Mesendoderm (in vitro differentiated cells): ENCODE measurements around the gene RFX3.
A peak's percentile ranks its signal among the peaks of the same experiment; 100 is the strongest.

ENCODE experiments used
- DNase-seq: peaks from one replicate; pipeline ENCODE4 v3.0.0; 2013
- H2AK5ac ChIP-seq: 2 replicates; pipeline ENCODE4 v1.6.1; 2013; ENCODE audit warnings: low read length, inconsistent platforms
- H2BK120ac ChIP-seq: 2 replicates; pipeline ENCODE4 v1.6.1; 2013; ENCODE audit warnings: low read depth, mild to moderate bottlenecking, low read length, moderate library complexity, mixed read lengths
- H2BK15ac ChIP-seq: replicated peaks from 2 replicates; pipeline ENCODE4 v1.6.1; 2013; ENCODE audit warnings: low read depth, mild to moderate bottlenecking, moderate library complexity
- H2BK5ac ChIP-seq: 2 replicates; pipeline ENCODE4 v1.6.1; 2013; ENCODE audit warnings: low read length, inconsistent platforms
- H3K18ac ChIP-seq: 2 replicates; pipeline ENCODE4 v1.6.1; 2013; ENCODE audit warnings: mild to moderate bottlenecking, low read length, mixed read lengths
- H3K23ac ChIP-seq: one replicate; pipeline ENCODE4 v1.6.1; 2013; ENCODE audit warnings: low read length
- H3K27ac ChIP-seq: 2 replicates; pipeline ENCODE4 v1.5.1; 2013; ENCODE audit warnings: low read depth, mild to moderate bottlenecking, inconsistent platforms, low read length, moderate library complexity
- H3K27me3 ChIP-seq: 2 replicates; pipeline ENCODE4 v1.6.1; 2013; ENCODE audit warnings: low read length, control low read depth, mild to moderate bottlenecking, inconsistent platforms; ENCODE audit not compliant: insufficient read depth, poor library complexity
- H3K36me3 ChIP-seq: 2 replicates; pipeline ENCODE4 v1.6.1; 2013; ENCODE audit warnings: low read length, inconsistent platforms; ENCODE audit not compliant: control insufficient read depth, insufficient read depth
- H3K4ac ChIP-seq: one replicate; pipeline ENCODE4 v1.6.1; 2013; ENCODE audit warnings: low read depth, mild to moderate bottlenecking, low read length, moderate library complexity
- H3K4me1 ChIP-seq: 2 replicates; pipeline ENCODE4 v1.6.1; 2013; ENCODE audit warnings: low read depth, low read length, inconsistent platforms; ENCODE audit not compliant: control insufficient read depth
- H3K4me2 ChIP-seq: 2 replicates; pipeline ENCODE4 v1.6.1; 2013; ENCODE audit warnings: low read length
- H3K4me3 ChIP-seq: 2 replicates; pipeline ENCODE4 v1.5.1; 2013; ENCODE audit warnings: mild to moderate bottlenecking, low read length
- H3K56ac ChIP-seq: one replicate; pipeline ENCODE4 v1.6.1; 2013; ENCODE audit warnings: low read length
- H3K79me1 ChIP-seq: 2 replicates; pipeline ENCODE4 v1.6.1; 2013; ENCODE audit warnings: low read length, inconsistent platforms
- H3K79me2 ChIP-seq: 2 replicates; pipeline ENCODE4 v1.6.1; 2013; ENCODE audit warnings: mild to moderate bottlenecking, low read length; ENCODE audit not compliant: control insufficient read depth, insufficient read depth
- H3K9ac ChIP-seq: 2 replicates; pipeline ENCODE4 v1.6.1; 2013; ENCODE audit warnings: low read length, inconsistent platforms
- H4K5ac ChIP-seq: one replicate; pipeline ENCODE4 v1.6.1; 2013; ENCODE audit warnings: low read length
- H4K8ac ChIP-seq: one replicate; pipeline ENCODE4 v1.6.1; 2013; ENCODE audit warnings: low read depth, mild to moderate bottlenecking, control low read depth, low read length, moderate library complexity
- WGBS: extraction: QIAGEN DNeasy Blood & Tissue Kit; methylation state at CpG from one replicate; pipeline ENCODE4 v1.1.7; 2013; ENCODE audit warnings: low lambda C conversion rate, missing lambda C conversion rate; ENCODE audit not compliant: insufficient coverage; ENCODE audit errors: extremely low coverage; 5-methylcytosine and 5-hydroxymethylcytosine counted together

Gene RFX3

GRCh38 chr9:3343671-3344070 is 182.1 kb downstream of the RFX3 start:
- Histone ChIP-seq H3K79me2 (no peaks in the 10 kb centered on the region), H2BK15ac (no peak overlapping the region), H4K8ac (no peak overlapping the region), H3K36me3 (no peaks in the 10 kb centered on the region), H3K79me1 (no peaks in the 10 kb centered on the region), H2BK120ac (no peak overlapping the region), H3K9ac (no peak overlapping the region), H3K4me2 (no peak overlapping the region), H3K4ac (no peak overlapping the region), H3K23ac (no peak overlapping the region), H2AK5ac (no peak overlapping the region), H3K4me1 (no peaks in the 10 kb centered on the region), H3K27me3 (no peaks in the 10 kb centered on the region), H3K18ac (no peak overlapping the region), H3K4me3 (no peak overlapping the region), H3K27ac (no peak overlapping the region), H4K5ac (no peak overlapping the region), H3K56ac (no peak overlapping the region), H2BK5ac (no peak overlapping the region)
- DNase-seq, result no peak

DNA sequence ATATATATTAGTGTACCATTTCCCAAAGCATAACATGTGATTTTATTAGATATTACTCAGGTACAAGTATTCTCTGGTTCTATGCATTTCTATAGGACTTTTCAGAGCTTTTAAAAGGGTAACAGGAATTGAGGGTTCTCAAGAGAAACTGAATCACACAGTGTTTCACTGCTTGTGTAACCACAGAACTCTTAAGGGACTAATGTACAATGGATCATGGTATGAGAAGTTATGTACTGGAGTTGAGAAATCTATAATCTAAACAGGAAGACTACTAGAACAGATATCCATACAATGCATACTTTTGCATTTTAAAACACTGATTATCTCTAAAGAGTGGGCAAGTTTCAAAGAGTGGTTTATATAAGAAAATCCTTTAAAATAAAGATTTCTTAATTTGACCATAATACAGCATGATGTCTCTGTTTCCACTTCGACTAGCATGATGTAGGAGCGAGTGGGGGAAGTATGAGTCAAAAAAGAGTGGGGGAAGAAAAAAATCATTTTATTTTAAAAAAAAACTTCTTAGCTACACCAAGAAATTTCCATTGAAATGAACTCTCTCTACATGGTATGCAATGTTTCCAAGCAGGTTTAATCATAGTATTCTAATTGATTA is 183.5 kb downstream of the RFX3 start:
- no peak overlapping the region for H2BK15ac ChIP-seq

GRCh38 chr9:3337515-3338225 is 188.1 kb downstream of the RFX3 start:
- no peak overlapping the region for H2BK120ac ChIP-seq
- H3K4ac ChIP-seq, result peak overlapping the region; percentile 9
- H3K18ac ChIP-seq, result no peak overlapping the region
- no peak overlapping the region for H2BK5ac ChIP-seq
- H3K4me1 ChIP-seq, result no peaks in the 10 kb centered on the region
- H3K4me2 ChIP-seq, result no peak overlapping the region
- no peak overlapping the region for H2AK5ac ChIP-seq
- H4K8ac ChIP-seq, result no peak overlapping the region
- H3K79me1 ChIP-seq, result no peaks in the 10 kb centered on the region
- H4K5ac ChIP-seq, result no peak overlapping the region
- no peaks in the 10 kb centered on the region for H3K27me3 ChIP-seq
- no peak overlapping the region for H3K27ac ChIP-seq
- no peak overlapping the region for H3K9ac ChIP-seq
- H3K56ac ChIP-seq, result no peak overlapping the region
- no peak overlapping the region for H3K4me3 ChIP-seq
- H2BK15ac ChIP-seq, result no peak overlapping the region
- no peak for DNase-seq
- no peaks in the 10 kb centered on the region for H3K36me3 ChIP-seq
- H3K79me2 ChIP-seq, result no peaks in the 10 kb centered on the region
- WGBS, result no CpG with 5 or more reads among the region's 3 CpGs
- no peak overlapping the region for H3K23ac ChIP-seq

More for the DNA sequence above, 183.5 kb downstream of the RFX3 start:
- no peak overlapping the region for H3K23ac ChIP-seq
- H3K36me3 ChIP-seq, result no peaks in the 10 kb centered on the region
- no peaks in the 10 kb centered on the region for H3K4me1 ChIP-seq
- H3K4me3 ChIP-seq, result no peak overlapping the region
- H3K27ac ChIP-seq, result no peak overlapping the region
- H3K79me2 ChIP-seq, result no peaks in the 10 kb centered on the region
- no peak overlapping the region for H4K8ac ChIP-seq
- no CpG with 5 or more reads among the region's 2 CpGs for WGBS
- no peak overlapping the region for H2BK120ac ChIP-seq
- no peak overlapping the region for H3K9ac ChIP-seq
- no peak overlapping the region for H2BK5ac ChIP-seq
- H3K27me3 ChIP-seq, result no peaks in the 10 kb centered on the region
- no peak overlapping the region for H2AK5ac ChIP-seq
- no peak overlapping the region for H3K4me2 ChIP-seq
- H4K5ac ChIP-seq, result no peak overlapping the region
- no peak overlapping the region for H3K18ac ChIP-seq
- H3K56ac ChIP-seq, result no peak overlapping the region
- no peak for DNase-seq
- no peaks in the 10 kb centered on the region for H3K79me1 ChIP-seq
- H3K4ac ChIP-seq, result no peak overlapping the region

DNA sequence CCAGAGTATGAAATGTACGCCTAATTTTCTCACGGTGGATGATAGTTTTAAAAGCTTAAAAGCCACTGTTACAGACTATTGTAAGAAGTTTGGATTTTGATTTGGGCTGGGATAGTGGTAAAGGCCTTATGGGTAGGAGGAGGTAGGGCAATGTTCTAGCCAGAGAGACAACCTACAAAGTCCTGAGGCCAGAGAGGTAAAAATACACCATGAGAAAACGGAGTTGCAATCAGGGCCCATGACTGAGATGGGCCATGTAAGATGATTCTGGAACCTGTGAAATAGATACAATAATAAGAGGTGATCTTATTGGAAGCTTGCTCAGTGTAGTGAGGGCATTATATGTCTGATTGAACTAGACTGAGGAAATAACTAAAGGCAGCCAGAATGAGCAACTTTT is 188.8 kb downstream of the RFX3 start:
- H2BK120ac ChIP-seq, result no peak overlapping the region
- no peaks in the 10 kb centered on the region for H3K79me2 ChIP-seq
- H3K18ac ChIP-seq, result no peak overlapping the region
- no peak overlapping the region for H4K5ac ChIP-seq
- no peak overlapping the region for H4K8ac ChIP-seq
- DNase-seq, result no peak
- no peak overlapping the region for H3K4ac ChIP-seq
- no peaks in the 10 kb centered on the region for H3K27me3 ChIP-seq
- no peak overlapping the region for H2AK5ac ChIP-seq
- H3K56ac ChIP-seq, result no peak overlapping the region
- WGBS, result no CpG with 5 or more reads among the region's 3 CpGs
- H3K4me2 ChIP-seq, result no peak overlapping the region
- no peak overlapping the region for H2BK15ac ChIP-seq
- H2BK5ac ChIP-seq, result no peak overlapping the region
- H3K4me1 ChIP-seq, result no peaks in the 10 kb centered on the region
- no peak overlapping the region for H3K27ac ChIP-seq
- H3K9ac ChIP-seq, result no peak overlapping the region
- no peaks in the 10 kb centered on the region for H3K36me3 ChIP-seq
- no peak overlapping the region for H3K4me3 ChIP-seq
- no peaks in the 10 kb centered on the region for H3K79me1 ChIP-seq
- no peak overlapping the region for H3K23ac ChIP-seq

DNA sequence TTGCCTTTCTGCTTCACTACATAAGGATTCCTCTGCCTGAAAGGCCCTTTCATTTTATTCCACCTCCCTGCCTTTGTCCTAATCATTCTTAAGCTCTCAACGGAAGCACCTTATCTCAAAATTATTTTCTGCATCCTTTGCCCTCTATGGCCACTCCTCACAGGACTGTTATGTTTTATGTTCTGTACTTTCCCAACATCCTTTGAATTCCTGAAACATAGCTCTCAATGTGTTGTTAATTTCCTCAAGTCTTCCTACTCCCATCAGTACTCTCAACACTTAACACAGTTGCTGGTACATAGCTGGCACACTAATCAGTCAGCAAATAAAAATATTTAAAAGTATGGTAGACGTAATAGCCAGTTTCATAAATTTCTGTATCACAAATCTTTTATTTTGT is 193.0 kb downstream of the RFX3 start:
- Histone ChIP-seq H2BK15ac (no peak overlapping the region), H4K5ac (no peak overlapping the region)

DNA sequence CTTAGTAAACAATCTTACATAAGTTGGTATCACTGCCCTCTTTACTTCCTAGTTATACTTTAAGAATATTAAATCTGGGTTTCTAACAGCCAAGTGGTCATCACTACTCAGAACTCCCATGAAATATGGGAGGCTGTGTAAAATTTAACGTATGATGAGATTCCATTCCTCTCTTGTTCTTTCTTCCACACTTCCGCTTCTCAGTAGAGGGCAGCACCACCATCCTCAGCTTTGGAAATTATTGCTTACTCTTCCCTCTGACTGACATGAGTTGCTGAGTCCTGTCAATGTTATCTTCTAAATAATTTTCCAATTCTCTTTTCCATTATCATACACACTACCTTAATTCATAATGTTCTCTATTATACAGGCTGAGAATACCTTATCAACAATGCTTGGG is 194.0 kb downstream of the RFX3 start:
- Histone ChIP-seq H2BK120ac (no peak overlapping the region), H4K5ac (no peak overlapping the region), H2BK15ac (no peak overlapping the region), H3K79me1 (no peaks in the 10 kb centered on the region), H4K8ac (no peak overlapping the region), H3K4me2 (no peak overlapping the region), H3K56ac (no peak overlapping the region), H3K18ac (no peak overlapping the region), H3K9ac (no peak overlapping the region), H3K4ac (no peak overlapping the region), H3K79me2 (no peaks in the 10 kb centered on the region), H3K27ac (no peak overlapping the region), H2BK5ac (no peak overlapping the region), H3K23ac (no peak overlapping the region), H3K36me3 (no peaks in the 10 kb centered on the region), H2AK5ac (no peak overlapping the region), H3K4me3 (no peak overlapping the region), H3K4me1 (no peaks in the 10 kb centered on the region), H3K27me3 (no peaks in the 10 kb centered on the region)
- no CpG with 5 or more reads among the region's 2 CpGs for WGBS
- peak; percentile 54 for DNase-seq

More for the DNA sequence above, 193.0 kb downstream of the RFX3 start:
- Histone ChIP-seq H3K4ac (no peak overlapping the region), H2AK5ac (no peak overlapping the region), H3K79me2 (no peaks in the 10 kb centered on the region), H3K36me3 (no peaks in the 10 kb centered on the region), H3K27me3 (no peaks in the 10 kb centered on the region), H3K4me2 (no peak overlapping the region), H3K18ac (no peak overlapping the region), H4K8ac (no peak overlapping the region), H3K27ac (no peak overlapping the region), H3K79me1 (no peaks in the 10 kb centered on the region), H2BK120ac (no peak overlapping the region), H3K4me1 (no peaks in the 10 kb centered on the region), H3K23ac (no peak overlapping the region), H3K56ac (no peak overlapping the region), H2BK5ac (no peak overlapping the region), H3K4me3 (no peak overlapping the region), H3K9ac (no peak overlapping the region)
- WGBS, result no CpG with 5 or more reads among the region's 2 CpGs
- no peak for DNase-seq
